Chondrocyte (in vitro differentiated cells): ENCODE results near the gene NHERF2. TPM values are rescaled to one million over a fixed set of nuclear protein-coding genes. Genes with fewer than 3 reads are reported as not detected.

Source experiments
- DNase-seq: peaks from one replicate; pipeline ENCODE4 v3.0.0; 2021; ENCODE audit warnings: mixed read lengths, low spot score
- H3K27ac Mint-ChIP-seq: one replicate; pipeline ENCODE4 v1.8.0; 2021; ENCODE audit warnings: mild to moderate bottlenecking, moderate library complexity, mixed read lengths; ENCODE audit not compliant: unreplicated experiment
- H3K27me3 Mint-ChIP-seq: 2 replicates; pipeline ENCODE4 v1.8.0; 2021; ENCODE audit warnings: low read depth, mixed read lengths
- H3K36me3 Mint-ChIP-seq: 2 replicates; pipeline ENCODE4 v1.8.0; 2021; ENCODE audit warnings: low read depth, mixed read lengths
- H3K4me1 Mint-ChIP-seq: 2 replicates; pipeline ENCODE4 v1.8.0; 2021; ENCODE audit warnings: low read depth, mild to moderate bottlenecking, mixed read lengths
- H3K4me3 Mint-ChIP-seq: one replicate; pipeline ENCODE4 v1.8.0; 2021; ENCODE audit warnings: mild to moderate bottlenecking, moderate library complexity, mixed read lengths; ENCODE audit not compliant: unreplicated experiment
- H3K9me3 Mint-ChIP-seq: 2 replicates; pipeline ENCODE4 v1.8.0; 2021; ENCODE audit warnings: low read depth, mixed read lengths
- CTCF ChIP-seq: fragments of 200-600 bp; sonication (generic); IDR thresholded peaks from 2 replicates; pipeline ENCODE4 v1.5.0; 2021; ENCODE audit warnings: antibody characterized with exemption, mild to moderate bottlenecking, moderate library complexity
- total RNA-seq: library from RNA; stranded (reverse); gene quantifications from 3 replicates; pipeline ENCODE4 v1.2.1, GENCODE V29; 2021

The NHERF2 gene
- total RNA-seq, 1 donor from 2014 or later = 87.0 TPM

DNA sequence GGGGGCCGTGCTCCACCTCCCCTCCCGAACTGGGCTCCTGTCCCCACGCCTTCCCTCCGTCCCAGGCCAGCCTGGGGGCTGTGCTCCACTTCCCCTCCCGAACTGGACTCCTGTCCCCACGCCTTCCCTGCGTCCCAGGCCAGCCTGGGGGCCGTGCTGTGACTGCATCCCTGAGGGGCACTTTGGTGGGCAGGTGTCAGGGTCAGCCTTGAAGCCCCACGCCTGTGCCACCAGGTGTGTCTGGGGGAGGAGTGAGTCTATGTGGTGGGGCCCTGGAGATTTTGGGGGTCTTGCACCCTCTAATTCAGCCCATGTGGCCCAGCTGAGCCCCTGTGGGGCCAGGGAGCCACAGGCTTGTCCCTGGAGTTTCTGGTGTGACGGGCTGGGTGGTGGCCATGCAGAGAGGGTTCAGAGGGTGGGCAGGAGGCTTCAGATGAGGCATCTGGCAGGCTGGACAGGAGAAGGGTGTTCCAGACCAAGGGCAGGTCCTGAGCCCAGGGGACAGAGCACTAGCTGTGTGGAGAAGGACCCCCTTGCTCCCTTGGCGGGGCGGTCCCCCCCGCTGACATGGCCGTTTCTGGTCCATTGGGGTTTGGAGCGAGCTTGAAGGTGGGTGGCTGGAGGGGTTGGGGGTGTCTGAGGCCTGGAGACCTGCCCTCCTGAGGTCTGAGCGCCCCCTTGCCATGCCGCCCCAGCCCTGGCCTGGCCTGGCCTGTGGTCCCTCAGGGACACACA lies 8.2 kb downstream of the NHERF2 start:
- no peak for TF ChIP-seq CTCF
- Mint-ChIP-seq H3K27me3 (no peaks in the 10 kb centered on the region), H3K27ac (peak overlapping the region; percentile 78), H3K36me3 (peaks cover 3% of the 10 kb centered on the region), H3K4me3 (peak overlapping the region; percentile 40), H3K9me3 (no peaks in the 10 kb centered on the region), H3K4me1 (peaks cover 69% of the 10 kb centered on the region)
- no peak for DNase-seq

DNA sequence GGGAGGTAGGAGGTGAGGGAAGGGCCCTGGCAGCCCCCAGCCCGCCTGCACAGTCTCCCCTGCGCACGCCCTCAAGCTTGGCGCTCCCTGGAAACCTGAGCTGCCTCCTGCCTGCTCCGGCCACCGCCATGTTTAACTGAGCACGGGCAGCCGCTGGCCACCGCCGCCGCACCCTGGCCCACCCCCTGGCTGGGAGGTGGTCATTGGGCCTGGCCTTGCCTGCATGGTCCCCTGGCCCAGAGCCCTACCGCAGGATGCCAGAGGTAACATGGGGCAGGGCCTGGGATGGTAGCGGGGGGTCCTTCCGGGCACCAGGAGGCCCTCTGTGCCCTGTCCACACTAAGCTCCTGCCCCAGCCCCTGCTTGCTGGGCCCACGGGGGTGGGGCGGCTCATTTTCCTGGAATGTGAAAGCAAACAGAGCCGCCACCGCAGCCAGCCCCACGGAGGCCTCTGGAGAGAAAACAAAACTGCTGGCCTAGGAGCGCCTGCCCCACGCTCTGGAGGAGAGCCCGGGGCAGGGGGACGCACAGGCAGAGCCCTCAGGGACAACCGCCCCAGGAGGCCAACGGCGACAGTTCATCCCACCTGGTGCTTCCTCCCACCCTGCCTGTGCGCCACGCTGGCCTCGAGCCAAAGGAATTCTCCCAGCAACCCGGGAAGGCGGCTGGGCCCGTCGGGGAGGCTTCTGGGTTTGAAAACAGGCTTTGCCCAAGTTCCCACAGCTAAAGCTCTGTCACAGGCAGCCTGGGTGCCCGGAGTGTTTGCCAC lies 8.9 kb downstream of the NHERF2 start:
- DNase-seq = peak; percentile 97
- H3K27me3 Mint-ChIP-seq = no peaks in the 10 kb centered on the region
- peaks cover 3% of the 10 kb centered on the region for H3K36me3 Mint-ChIP-seq
- no peaks in the 10 kb centered on the region for H3K9me3 Mint-ChIP-seq
- H3K4me1 Mint-ChIP-seq = peaks cover 75% of the 10 kb centered on the region
- H3K4me3 Mint-ChIP-seq = no peak overlapping the region
- H3K27ac Mint-ChIP-seq = peak overlapping the region; percentile 83
- TF ChIP-seq CTCF = no peak

GRCh38 chr16:2036200-2036966 lies 9.7 kb downstream of the NHERF2 start:
- TF ChIP-seq CTCF = no peak
- no peaks in the 10 kb centered on the region for H3K9me3 Mint-ChIP-seq
- peaks cover 3% of the 10 kb centered on the region for H3K36me3 Mint-ChIP-seq
- no peaks in the 10 kb centered on the region for H3K27me3 Mint-ChIP-seq
- peaks cover 79% of the 10 kb centered on the region for H3K4me1 Mint-ChIP-seq
- H3K27ac Mint-ChIP-seq = peak overlapping the region; percentile 83
- no peak overlapping the region for H3K4me3 Mint-ChIP-seq
- DNase-seq = peak; percentile 89

DNA sequence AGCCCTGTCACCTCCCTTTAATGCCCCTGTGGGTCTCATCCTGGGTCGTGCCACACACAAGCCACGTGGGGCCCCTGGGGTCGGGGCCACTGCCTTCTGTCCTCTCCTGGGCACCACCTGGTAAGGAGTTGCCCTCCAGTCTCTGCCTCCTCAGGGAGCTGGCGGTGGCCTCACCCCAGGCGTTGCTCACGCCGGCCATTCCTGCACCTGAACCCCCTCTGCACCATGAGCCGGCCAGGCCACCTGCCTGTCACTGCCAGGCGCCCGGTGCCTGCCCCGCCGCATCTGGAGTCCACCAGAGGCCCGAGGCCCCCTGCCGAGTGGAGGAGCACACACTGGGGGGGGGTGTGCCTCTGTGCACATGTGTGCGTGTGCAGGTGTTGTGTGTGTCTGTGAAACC lies 10.4 kb downstream of the NHERF2 start:
- Mint-ChIP-seq H3K27ac (peak overlapping the region; percentile 8), H3K4me3 (no peak overlapping the region), H3K4me1 (peaks cover 82% of the 10 kb centered on the region), H3K27me3 (no peaks in the 10 kb centered on the region), H3K9me3 (no peaks in the 10 kb centered on the region), H3K36me3 (peaks cover 3% of the 10 kb centered on the region)
- peak; percentile 88 for DNase-seq
- TF ChIP-seq CTCF = no peak
